HUES6 (cell line): ENCODE data around the gene LEKR1.
A peak's percentile ranks its signal among the peaks of the same experiment; 100 is the strongest.
"Not testable (repeated sequence)": the region's sequence is repeated elsewhere in the genome, so short reads cannot be mapped to it uniquely, and the experiment has no call there.

Source experiments
- H3K27ac ChIP-seq: 2 replicates; pipeline ENCODE4 v1.7.0; 2013; ENCODE audit warnings: low read depth, mild to moderate bottlenecking, low read length, inconsistent platforms
- H3K27me3 ChIP-seq: 2 replicates; pipeline ENCODE4 v1.6.1; 2013; ENCODE audit warnings: low read length; ENCODE audit not compliant: control insufficient read depth, insufficient read depth
- H3K36me3 ChIP-seq: 2 replicates; pipeline ENCODE4 v1.6.1; 2013; ENCODE audit warnings: low read length; ENCODE audit not compliant: control insufficient read depth, insufficient read depth
- H3K4me1 ChIP-seq: 2 replicates; pipeline ENCODE4 v1.6.1; 2013; ENCODE audit warnings: low read length; ENCODE audit not compliant: control insufficient read depth, insufficient read depth
- H3K4me3 ChIP-seq: 2 replicates; pipeline ENCODE4 v1.5.1; 2013; ENCODE audit warnings: low read depth, low read length
- H3K9ac ChIP-seq: one replicate; pipeline ENCODE4 v1.6.1; 2013; ENCODE audit warnings: mild to moderate bottlenecking, low read length
- H3K9me3 ChIP-seq: 2 replicates; pipeline ENCODE4 v1.6.1; 2013; ENCODE audit warnings: low read depth, low read length; ENCODE audit not compliant: control insufficient read depth, insufficient read depth

Gene LEKR1

GRCh38 chr3:156885761-156886160, 59.6 kb downstream of the LEKR1 start:
- Histone ChIP-seq H3K27ac (no peak overlapping the region), H3K36me3 (no peaks in the 10 kb centered on the region), H3K9me3 (peaks cover 10% of the 10 kb centered on the region), H3K27me3 (no peaks in the 10 kb centered on the region), H3K4me1 (no peaks in the 10 kb centered on the region), H3K9ac (no peak overlapping the region), H3K4me3 (no peak overlapping the region)

GRCh38 chr3:156888176-156888575, 62.0 kb downstream of the LEKR1 start:
- no peak overlapping the region for H3K4me3 ChIP-seq
- no peaks in the 10 kb centered on the region for H3K27me3 ChIP-seq
- no peaks in the 10 kb centered on the region for H3K36me3 ChIP-seq
- no peak overlapping the region for H3K27ac ChIP-seq
- H3K9ac ChIP-seq, result no peak overlapping the region
- no peaks in the 10 kb centered on the region for H3K4me1 ChIP-seq
- H3K9me3 ChIP-seq, result peaks cover 10% of the 10 kb centered on the region

- Histone ChIP-seq H3K36me3 (no peaks in the 10 kb centered on the region), H3K4me1 (no peaks in the 10 kb centered on the region), H3K9me3 (peaks cover 13% of the 10 kb centered on the region), H3K27ac (no peak overlapping the region), H3K27me3 (no peaks in the 10 kb centered on the region), H3K9ac (no peak overlapping the region), H3K4me3 (no peak overlapping the region)
These were observed 62.4 kb downstream of the LEKR1 start for GRCh38 chr3:156888576-156888975.

DNA sequence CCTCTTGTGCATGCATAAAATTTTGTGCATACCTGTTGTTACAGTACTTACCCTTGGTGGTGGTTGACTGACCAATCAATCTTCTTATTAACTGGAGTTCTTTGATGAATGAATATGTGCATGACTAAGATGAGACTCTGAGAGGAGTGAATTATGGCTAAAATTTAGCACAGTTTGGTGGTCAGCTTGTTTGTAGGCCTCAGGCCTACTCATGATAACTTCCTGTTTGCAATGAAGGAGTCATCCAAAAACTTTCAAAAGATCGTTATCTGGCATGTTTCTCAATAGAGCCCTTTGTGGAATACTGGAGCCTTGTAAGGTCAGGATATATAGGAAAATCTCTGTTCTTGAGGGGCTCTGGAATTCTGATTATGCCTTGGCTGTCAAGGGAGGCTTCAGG, 66.5 kb downstream of the LEKR1 start:
- no peaks in the 10 kb centered on the region for H3K27me3 ChIP-seq
- H3K9ac ChIP-seq, result no peak overlapping the region
- H3K36me3 ChIP-seq, result no peaks in the 10 kb centered on the region
- no peaks in the 10 kb centered on the region for H3K4me1 ChIP-seq
- H3K27ac ChIP-seq, result no peak overlapping the region
- peaks cover 13% of the 10 kb centered on the region for H3K9me3 ChIP-seq
- H3K4me3 ChIP-seq, result no peak overlapping the region

- not testable (repeated sequence) for H3K27ac ChIP-seq, H3K27me3 ChIP-seq, H3K9ac ChIP-seq, H3K36me3 ChIP-seq, H3K4me3 ChIP-seq
- Histone ChIP-seq H3K9me3 (peaks cover 13% of the 10 kb centered on the region), H3K4me1 (peaks cover 12% of the 10 kb centered on the region; the same call in 1 of the 2 replicates)
These were observed 69.2 kb downstream of the LEKR1 start for GRCh38 chr3:156895374-156895773.

- H3K9ac ChIP-seq, result not testable (repeated sequence)
These were observed 71.7 kb downstream of the LEKR1 start for GRCh38 chr3:156897851-156898250.

DNA sequence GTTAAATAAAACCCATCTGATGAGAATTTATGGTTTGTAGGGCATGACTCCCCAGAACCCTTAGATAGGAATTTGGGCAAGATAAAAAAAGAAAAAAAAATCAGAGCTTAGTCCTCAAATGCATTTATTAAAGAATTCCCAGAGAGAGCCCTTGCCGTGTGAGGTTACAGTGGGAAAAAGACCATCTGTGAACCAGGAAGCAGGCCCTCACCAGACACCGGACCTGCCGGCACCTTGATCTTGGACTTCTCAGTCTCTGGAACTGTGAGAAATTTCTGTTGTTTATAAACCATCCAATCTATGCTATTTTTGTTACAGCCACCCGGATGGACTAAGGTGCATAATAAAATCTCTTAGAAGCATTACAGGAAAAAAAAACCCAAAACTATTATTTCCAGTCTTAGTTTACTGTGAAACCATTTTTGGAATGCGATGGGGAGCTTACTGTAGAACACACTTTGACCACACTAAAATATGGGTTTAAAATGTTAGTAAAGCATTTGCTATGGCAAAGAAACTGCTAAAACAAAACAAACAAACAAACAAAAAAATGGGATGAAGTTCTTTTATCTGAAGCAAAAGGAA, 72.2 kb downstream of the LEKR1 start:
- Histone ChIP-seq H3K9me3 (peaks cover 13% of the 10 kb centered on the region), H3K9ac (no peak overlapping the region), H3K27ac (peak overlapping the region; percentile 55; the same call in 1 of the 2 replicates), H3K27me3 (no peaks in the 10 kb centered on the region), H3K4me3 (no peak overlapping the region), H3K36me3 (no peaks in the 10 kb centered on the region), H3K4me1 (peaks cover 12% of the 10 kb centered on the region; the same call in 1 of the 2 replicates)

More at GRCh38 chr3:156897851-156898250, 71.7 kb downstream of the LEKR1 start:
- H3K4me3 ChIP-seq, H3K27me3 ChIP-seq, H3K36me3 ChIP-seq: not testable (repeated sequence)
- Histone ChIP-seq H3K27ac (peak overlapping the region; percentile 55; the same call in 1 of the 2 replicates), H3K4me1 (peaks cover 12% of the 10 kb centered on the region; the same call in 1 of the 2 replicates), H3K9me3 (peaks cover 13% of the 10 kb centered on the region)

- Histone ChIP-seq H3K27me3 (no peaks in the 10 kb centered on the region), H3K4me3 (no peak overlapping the region), H3K9ac (no peak overlapping the region), H3K4me1 (peaks cover 12% of the 10 kb centered on the region; the same call in 1 of the 2 replicates), H3K36me3 (no peaks in the 10 kb centered on the region), H3K27ac (no peak overlapping the region), H3K9me3 (peaks cover 6% of the 10 kb centered on the region; the same call in 1 of the 2 replicates)
These were observed 73.8 kb downstream of the LEKR1 start for GRCh38 chr3:156899951-156900350.

- no peaks in the 10 kb centered on the region for H3K27me3 ChIP-seq
- no peak overlapping the region for H3K4me3 ChIP-seq
- H3K9me3 ChIP-seq, result no peaks in the 10 kb centered on the region
- peaks cover 12% of the 10 kb centered on the region; the same call in 1 of the 2 replicates for H3K4me1 ChIP-seq
- no peaks in the 10 kb centered on the region for H3K36me3 ChIP-seq
- H3K27ac ChIP-seq, result no peak overlapping the region
- no peak overlapping the region for H3K9ac ChIP-seq
These were observed 76.8 kb downstream of the LEKR1 start for GRCh38 chr3:156902916-156903315.

DNA sequence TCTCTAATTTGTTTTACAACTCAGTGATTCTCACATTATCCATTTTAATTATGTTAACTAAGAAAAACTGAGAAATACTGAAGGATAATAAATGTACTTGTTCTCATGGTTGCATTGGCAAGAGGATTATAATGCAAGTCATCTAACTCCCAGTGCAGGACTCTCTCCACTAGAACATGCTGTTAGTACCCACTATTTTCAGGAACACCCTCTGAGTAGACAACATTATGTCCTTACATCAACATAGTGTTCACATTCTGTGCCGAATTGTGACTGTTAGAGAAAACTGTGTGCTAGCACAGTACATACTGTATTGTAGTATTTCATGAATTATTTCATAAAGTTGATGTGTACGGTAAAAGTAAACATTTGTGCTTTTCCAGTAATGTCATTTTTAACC, 80.1 kb downstream of the LEKR1 start:
- no peaks in the 10 kb centered on the region for H3K36me3 ChIP-seq
- no peak overlapping the region for H3K9ac ChIP-seq
- no peaks in the 10 kb centered on the region for H3K27me3 ChIP-seq
- H3K9me3 ChIP-seq, result no peaks in the 10 kb centered on the region
- H3K4me3 ChIP-seq, result no peak overlapping the region
- H3K4me1 ChIP-seq, result peaks cover 4% of the 10 kb centered on the region; the same call in 1 of the 2 replicates
- H3K27ac ChIP-seq, result no peak overlapping the region

DNA sequence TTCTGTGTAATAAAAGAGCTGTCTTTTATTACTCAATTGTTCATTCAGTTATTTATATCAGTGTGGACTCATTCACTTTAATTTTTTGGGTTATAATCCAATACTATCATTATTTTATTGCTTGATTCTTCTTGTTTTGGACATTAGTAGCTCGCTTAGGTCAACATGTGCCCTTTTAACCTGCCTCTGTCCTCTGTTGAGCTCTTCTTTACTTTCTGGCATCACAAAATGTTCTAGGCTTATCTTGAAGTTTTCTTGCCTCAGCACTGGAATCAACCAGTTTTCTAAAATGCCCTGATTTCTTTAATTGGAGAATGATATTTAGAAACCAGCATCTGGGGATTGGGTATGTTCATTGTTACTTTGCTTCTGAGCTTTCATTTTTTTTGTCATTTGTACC, 82.2 kb downstream of the LEKR1 start:
- Histone ChIP-seq H3K27me3 (no peaks in the 10 kb centered on the region), H3K9ac (no peak overlapping the region)

More for the DNA sequence above, 82.2 kb downstream of the LEKR1 start:
- no peaks in the 10 kb centered on the region for H3K9me3 ChIP-seq
- no peak overlapping the region for H3K27ac ChIP-seq
- H3K36me3 ChIP-seq, result no peaks in the 10 kb centered on the region
- no peak overlapping the region for H3K4me3 ChIP-seq
- peaks cover 4% of the 10 kb centered on the region; the same call in 1 of the 2 replicates for H3K4me1 ChIP-seq
